ENCODE results near the gene PLOD1.
A peak's percentile ranks its signal among the peaks of the same experiment; 100 is the strongest.

Gene PLOD1

GRCh38 chr1:11981378-11982009 is 47.0 kb downstream of the PLOD1 start:
- Histone ChIP-seq H3K4me1 (ENCODE audit: control insufficient read depth in 2 of 2, insufficient read depth in 1 of 2, low read depth in 1 of 2, low read length in 2 of 2) (peaks cover 4 to 23% of the 10 kb centered on the region in 2 donors), H2BK5ac (ENCODE audit: low read length) (no peak overlapping the region), H2AK5ac (ENCODE audit: low read depth, low read length) (no peak overlapping the region), H3K27me3 (ENCODE audit: control insufficient read depth in 3 of 3, insufficient read depth in 3 of 3, low read depth in 1 of 3, low read length in 3 of 3) (no peaks in the 10 kb centered on the region), H2AFZ (ENCODE audit: low read length) (no peak overlapping the region), H2BK15ac (ENCODE audit: low read length) (no peak overlapping the region), H3K79me1 (ENCODE audit: low read depth, low read length) (peaks cover 11% of the 10 kb centered on the region), H3K4me2 (ENCODE audit: insufficient read depth, low read length, poor library complexity, severe bottlenecking) (no peak overlapping the region), H3K4ac (ENCODE audit: low read length) (no peak overlapping the region), H3K36me3 (replicated peaks in 1 of 2; ENCODE audit: control insufficient read depth in 2 of 2, insufficient read depth in 2 of 2, low read length in 2 of 2) (peaks cover 20 to 44% of the 10 kb centered on the region in 2 donors), H3K23ac (ENCODE audit: low read depth, low read length, poor library complexity) (no peak overlapping the region), H3K18ac (ENCODE audit: low read length) (no peak overlapping the region), H3K27ac (replicated peaks; ENCODE audit: low read length) (no peak overlapping the region), H2BK120ac (ENCODE audit: low read depth, low read length) (no peak overlapping the region), H4K91ac (ENCODE audit: low read depth, low read length, poor library complexity) (no peak overlapping the region), H3K9ac (ENCODE audit: low read depth, low read length, poor library complexity) (no peak overlapping the region), H4K8ac (ENCODE audit: low read depth, low read length) (no peak overlapping the region), H2BK12ac (ENCODE audit: low read length) (no peak overlapping the region), H3K9me3 (replicated peaks in 1 of 2; ENCODE audit: control insufficient read depth in 2 of 2, insufficient read depth in 1 of 2, low read depth in 1 of 2, low read length in 2 of 2) (no peaks in the 10 kb centered on the region), H3K14ac (ENCODE audit: low read length) (no peak overlapping the region), H3K4me3 (ENCODE audit: low read length in 2 of 2) (peak overlapping the region in 1 of 2 donors; percentile 98)
- no CpG with 5 or more reads among the region's 13 CpGs for WGBS, 2 donors (ENCODE audit: extremely low coverage in 2 of 2, insufficient read length in 2 of 2, insufficient replicate concordance in 1 of 2)
- no peak for DNase-seq (ENCODE audit: low spot score)

DNA sequence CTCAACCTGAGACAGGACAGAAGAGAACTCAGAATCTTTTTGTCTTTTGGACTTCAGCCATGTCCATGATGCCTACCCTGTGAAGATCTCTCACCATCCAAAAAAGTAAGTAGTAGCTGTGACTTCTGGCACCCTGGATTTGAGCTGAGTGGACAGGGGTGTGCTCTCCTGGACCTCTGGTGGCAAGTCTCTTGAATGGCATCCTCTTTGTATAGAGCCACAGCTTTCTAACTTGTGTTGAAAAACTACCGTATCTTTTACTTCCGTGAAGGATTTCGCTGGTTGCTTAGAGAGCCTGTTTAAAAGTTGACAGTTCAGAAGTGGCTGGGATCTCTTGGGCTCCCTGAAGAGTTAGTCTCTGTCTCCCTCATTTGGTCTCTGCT is 47.5 kb downstream of the PLOD1 start:
- H4K91ac ChIP-seq (ENCODE audit: low read depth, low read length, poor library complexity), result no peak overlapping the region
- H2BK5ac ChIP-seq (ENCODE audit: low read length), result no peak overlapping the region
- H2AFZ ChIP-seq (ENCODE audit: low read length), result no peak overlapping the region
- no peak overlapping the region for H2BK15ac ChIP-seq (ENCODE audit: low read length)
- H3K79me1 ChIP-seq (ENCODE audit: low read depth, low read length), result peaks cover 11% of the 10 kb centered on the region
- H3K9me3 ChIP-seq (replicated peaks in 1 of 2; ENCODE audit: control insufficient read depth in 2 of 2, insufficient read depth in 1 of 2, low read depth in 1 of 2, low read length in 2 of 2), result no peaks in the 10 kb centered on the region
- peaks cover 4 to 23% of the 10 kb centered on the region in 2 donors for H3K4me1 ChIP-seq (ENCODE audit: control insufficient read depth in 2 of 2, insufficient read depth in 1 of 2, low read depth in 1 of 2, low read length in 2 of 2)
- no CpG with 5 or more reads among the region's 3 CpGs for WGBS, 2 donors (ENCODE audit: extremely low coverage in 2 of 2, insufficient read length in 2 of 2, insufficient replicate concordance in 1 of 2)
- no peak overlapping the region for H3K18ac ChIP-seq (ENCODE audit: low read length)
- no peak overlapping the region for H3K4ac ChIP-seq (ENCODE audit: low read length)
- H3K36me3 ChIP-seq (replicated peaks in 1 of 2; ENCODE audit: control insufficient read depth in 2 of 2, insufficient read depth in 2 of 2, low read length in 2 of 2), result peaks cover 20 to 48% of the 10 kb centered on the region in 2 donors
- H3K4me2 ChIP-seq (ENCODE audit: insufficient read depth, low read length, poor library complexity, severe bottlenecking), result no peak overlapping the region
- no peak overlapping the region for H3K23ac ChIP-seq (ENCODE audit: low read depth, low read length, poor library complexity)
- H2BK12ac ChIP-seq (ENCODE audit: low read length), result no peak overlapping the region
- no peak overlapping the region for H3K4me3 ChIP-seq (ENCODE audit: low read length in 2 of 2)
- H3K27ac ChIP-seq (replicated peaks; ENCODE audit: low read length), result no peak overlapping the region
- no peak overlapping the region for H3K14ac ChIP-seq (ENCODE audit: low read length)
- H3K27me3 ChIP-seq (ENCODE audit: control insufficient read depth in 3 of 3, insufficient read depth in 3 of 3, low read depth in 1 of 3, low read length in 3 of 3), result no peaks in the 10 kb centered on the region
- no peak overlapping the region for H4K8ac ChIP-seq (ENCODE audit: low read depth, low read length)
- no peak overlapping the region for H3K9ac ChIP-seq (ENCODE audit: low read depth, low read length, poor library complexity)
- H2BK120ac ChIP-seq (ENCODE audit: low read depth, low read length), result no peak overlapping the region
- DNase-seq (ENCODE audit: low spot score), result no peak
- no peak overlapping the region for H2AK5ac ChIP-seq (ENCODE audit: low read depth, low read length)

DNA sequence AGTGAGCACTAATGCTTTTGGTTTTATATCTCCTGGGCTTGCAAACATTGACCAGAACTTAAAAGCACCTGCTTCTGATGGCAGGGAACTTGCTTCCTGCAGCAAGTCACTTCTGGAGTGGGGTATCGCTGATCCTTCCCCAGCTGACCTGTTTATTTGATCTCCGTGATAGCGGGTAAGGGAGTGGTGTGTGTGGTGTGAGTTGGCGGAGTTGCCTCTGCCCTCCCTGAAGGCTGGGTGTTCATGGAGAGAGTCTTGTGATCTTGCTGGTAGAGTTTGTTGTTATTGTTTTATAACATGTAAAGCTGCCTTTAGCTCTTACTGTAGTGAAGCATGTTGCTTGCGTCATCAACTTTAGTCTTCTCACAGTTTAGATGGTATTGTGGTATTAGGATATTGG is 49.6 kb downstream of the PLOD1 start:
- peaks cover 18% of the 10 kb centered on the region for H3K79me1 ChIP-seq (ENCODE audit: low read depth, low read length)
- H3K36me3 ChIP-seq (replicated peaks in 1 of 2; ENCODE audit: control insufficient read depth in 2 of 2, insufficient read depth in 2 of 2, low read length in 2 of 2), result peaks cover 25 to 63% of the 10 kb centered on the region in 2 donors
- no peaks in the 10 kb centered on the region for H3K9me3 ChIP-seq (replicated peaks in 1 of 2; ENCODE audit: control insufficient read depth in 2 of 2, insufficient read depth in 1 of 2, low read depth in 1 of 2, low read length in 2 of 2)
- no peak overlapping the region for H3K4me3 ChIP-seq (ENCODE audit: low read length in 2 of 2)
- H2BK120ac ChIP-seq (ENCODE audit: low read depth, low read length), result no peak overlapping the region
- H3K27ac ChIP-seq (replicated peaks; ENCODE audit: low read length), result no peak overlapping the region
- no peak for DNase-seq (ENCODE audit: low spot score)
- no peak overlapping the region for H3K4ac ChIP-seq (ENCODE audit: low read length)
- no peak overlapping the region for H2AFZ ChIP-seq (ENCODE audit: low read length)
- H2BK12ac ChIP-seq (ENCODE audit: low read length), result no peak overlapping the region
- H2AK5ac ChIP-seq (ENCODE audit: low read depth, low read length), result no peak overlapping the region
- no peak overlapping the region for H3K4me2 ChIP-seq (ENCODE audit: insufficient read depth, low read length, poor library complexity, severe bottlenecking)
- no peak overlapping the region for H3K14ac ChIP-seq (ENCODE audit: low read length)
- H3K18ac ChIP-seq (ENCODE audit: low read length), result no peak overlapping the region
- no peaks in the 10 kb centered on the region for H3K27me3 ChIP-seq (ENCODE audit: control insufficient read depth in 3 of 3, insufficient read depth in 3 of 3, low read depth in 1 of 3, low read length in 3 of 3)
- no peak overlapping the region for H2BK5ac ChIP-seq (ENCODE audit: low read length)
- H4K91ac ChIP-seq (ENCODE audit: low read depth, low read length, poor library complexity), result no peak overlapping the region
- H4K8ac ChIP-seq (ENCODE audit: low read depth, low read length), result no peak overlapping the region
- no peak overlapping the region for H3K23ac ChIP-seq (ENCODE audit: low read depth, low read length, poor library complexity)
- no peak overlapping the region for H3K9ac ChIP-seq (ENCODE audit: low read depth, low read length, poor library complexity)
- WGBS, 2 donors (ENCODE audit: extremely low coverage in 2 of 2, insufficient read length in 2 of 2, insufficient replicate concordance in 1 of 2), result no CpG with 5 or more reads among the region's 5 CpGs
- H2BK15ac ChIP-seq (ENCODE audit: low read length), result no peak overlapping the region
- peaks cover 4 to 19% of the 10 kb centered on the region in 2 donors for H3K4me1 ChIP-seq (ENCODE audit: control insufficient read depth in 2 of 2, insufficient read depth in 1 of 2, low read depth in 1 of 2, low read length in 2 of 2)

- H3K4me1 ChIP-seq (ENCODE audit: control insufficient read depth in 2 of 2, insufficient read depth in 1 of 2, low read depth in 1 of 2, low read length in 2 of 2), result peaks cover 2 to 15% of the 10 kb centered on the region in 2 donors
- no peak for DNase-seq (ENCODE audit: low spot score)
- no peaks in the 10 kb centered on the region for H3K27me3 ChIP-seq (ENCODE audit: control insufficient read depth in 3 of 3, insufficient read depth in 3 of 3, low read depth in 1 of 3, low read length in 3 of 3)
- no CpG with 5 or more reads among the region's 6 CpGs for WGBS, 2 donors (ENCODE audit: extremely low coverage in 2 of 2, insufficient read length in 2 of 2, insufficient replicate concordance in 1 of 2)
- no peak overlapping the region for H3K18ac ChIP-seq (ENCODE audit: low read length)
- no peak overlapping the region for H3K4ac ChIP-seq (ENCODE audit: low read length)
- no peak overlapping the region for H3K4me3 ChIP-seq (ENCODE audit: low read length in 2 of 2)
- H2BK120ac ChIP-seq (ENCODE audit: low read depth, low read length), result no peak overlapping the region
- H2AFZ ChIP-seq (ENCODE audit: low read length), result no peak overlapping the region
- no peak overlapping the region for H2BK15ac ChIP-seq (ENCODE audit: low read length)
- H3K14ac ChIP-seq (ENCODE audit: low read length), result no peak overlapping the region
- no peak overlapping the region for H3K4me2 ChIP-seq (ENCODE audit: insufficient read depth, low read length, poor library complexity, severe bottlenecking)
- no peak overlapping the region for H2BK12ac ChIP-seq (ENCODE audit: low read length)
- no peak overlapping the region for H2AK5ac ChIP-seq (ENCODE audit: low read depth, low read length)
- H3K23ac ChIP-seq (ENCODE audit: low read depth, low read length, poor library complexity), result no peak overlapping the region
- H4K91ac ChIP-seq (ENCODE audit: low read depth, low read length, poor library complexity), result no peak overlapping the region
- no peaks in the 10 kb centered on the region for H3K9me3 ChIP-seq (replicated peaks in 1 of 2; ENCODE audit: control insufficient read depth in 2 of 2, insufficient read depth in 1 of 2, low read depth in 1 of 2, low read length in 2 of 2)
- H3K9ac ChIP-seq (ENCODE audit: low read depth, low read length, poor library complexity), result no peak overlapping the region
- H3K36me3 ChIP-seq (replicated peaks in 1 of 2; ENCODE audit: control insufficient read depth in 2 of 2, insufficient read depth in 2 of 2, low read length in 2 of 2), result peaks cover 28 to 67% of the 10 kb centered on the region in 2 donors
- H4K8ac ChIP-seq (ENCODE audit: low read depth, low read length), result no peak overlapping the region
- peaks cover 18% of the 10 kb centered on the region for H3K79me1 ChIP-seq (ENCODE audit: low read depth, low read length)
- no peak overlapping the region for H3K27ac ChIP-seq (replicated peaks; ENCODE audit: low read length)
- no peak overlapping the region for H2BK5ac ChIP-seq (ENCODE audit: low read length)
These were observed 50.1 kb downstream of the PLOD1 start for GRCh38 chr1:11984576-11984975.

All from neuronal stem cell (in vitro differentiated cells).